B cell (primary cell): ENCODE measurements around the gene PCBP3. TPM values are rescaled to one million over a fixed set of nuclear protein-coding genes. Genes with fewer than 3 reads are reported as not detected.

Experiments
- ATAC-seq: fragments of 200-7000 bp; cut with Tn5 transposase; one replicate; pipeline ENCODE4 v1.10.0; 2021; ENCODE audit warnings: low read depth, mild to moderate bottlenecking, moderate number of reproducible peaks, moderate library complexity
- CTCF ChIA-PET: fragments of 350-600 bp; sonication (Branson Sonifier 250); formaldehyde crosslinking; loops from one replicate; lab custom pipeline; 2021; ENCODE audit warnings: antibody characterized with exemption, inconsistent platforms; lab: Charles Lee
- POLR2A ChIA-PET: fragments of 350-600 bp; sonication (Branson Sonifier 250); formaldehyde crosslinking; loops from one replicate; lab custom pipeline; 2021; ENCODE audit warnings: antibody characterized with exemption; lab: Charles Lee
- DNase-seq: peaks from one replicate; pipeline ENCODE4 v3.0.0; 2013
- H2AFZ ChIP-seq: 2 replicates; pipeline ENCODE4 v1.6.1; 2012; ENCODE audit warnings: mild to moderate bottlenecking, low read depth, low read length; ENCODE audit not compliant: insufficient read depth, poor library complexity, severe bottlenecking
- H3K27ac ChIP-seq, 2 donors: 1 replicate in 1 of 2; 2 replicates in 1 of 2; pipeline ENCODE4 v1.5.1; 2012 to 2013; ENCODE audit warnings: low read length in 2 of 2, mild to moderate bottlenecking in 2 of 2, moderate library complexity in 1 of 2
- H3K27me3 ChIP-seq, 4 experiments: fragments of 200-600 bp in 1 of 4; sonication (generic) in 1 of 4; replicated peaks in 1 of 4; 1 replicate in 2 of 4; 2 replicates in 2 of 4; pipeline versions ENCODE4 v1.6.1 to v1.7.0; 2013 to 2016; ENCODE audit warnings: low read length in 3 of 4, mild to moderate bottlenecking in 2 of 4, mixed read lengths in 1 of 4, moderate library complexity in 1 of 4; ENCODE audit not compliant: insufficient read depth in 4 of 4, control insufficient read depth in 3 of 4; ENCODE audit errors: control extremely low read depth in 1 of 4
- H3K36me3 ChIP-seq, 2 experiments: replicated peaks in 1 of 2; 1 replicate in 1 of 2; 2 replicates in 1 of 2; pipeline versions ENCODE4 v1.6.1 to v1.7.1; 2013; ENCODE audit warnings: low read length in 1 of 2; ENCODE audit not compliant: insufficient read depth in 2 of 2, control insufficient read depth in 1 of 2; ENCODE audit errors: control extremely low read depth in 1 of 2, extremely low read depth in 1 of 2
- H3K4me1 ChIP-seq, 2 donors: fragments of 200-600 bp in 1 of 2; sonication (generic) in 1 of 2; 1 replicate in 1 of 2; 2 replicates in 1 of 2; pipeline versions ENCODE4 v1.5.1 to v1.6.1; 2013 to 2017; ENCODE audit warnings: low read length in 2 of 2; ENCODE audit not compliant: control insufficient read depth in 2 of 2, insufficient read depth in 2 of 2
- H3K4me2 ChIP-seq: replicated peaks from 2 replicates; pipeline ENCODE3; 2012; ENCODE audit warnings: mild to moderate bottlenecking, low read depth, low read length; ENCODE audit not compliant: poor library complexity, severe bottlenecking
- H3K4me3 ChIP-seq, 5 experiments: fragments of 200-600 bp in 1 of 5; sonication (generic) in 1 of 5; 1 replicate in 3 of 5; 2 replicates in 2 of 5; pipeline versions ENCODE4 v1.5.1 to v1.7.0; 2011 to 2016; ENCODE audit warnings: low read length in 4 of 5, mild to moderate bottlenecking in 4 of 5, low read depth in 2 of 5, control low read depth in 1 of 5, moderate library complexity in 1 of 5; ENCODE audit not compliant: insufficient read depth in 1 of 5; ENCODE audit errors: control extremely low read depth in 1 of 5, extremely low read depth in 1 of 5
- H3K79me2 ChIP-seq: fragments of 200-600 bp; sonication (generic); one replicate; pipeline ENCODE4 v1.6.0; 2016; ENCODE audit warnings: low read length; ENCODE audit not compliant: control insufficient read depth, insufficient read depth
- H3K9ac ChIP-seq: fragments of 200-600 bp; sonication (generic); 2 replicates; pipeline ENCODE4 v1.6.1; 2017; ENCODE audit warnings: mild to moderate bottlenecking, low read length, moderate library complexity
- H3K9me3 ChIP-seq, 3 donors: one replicate each; pipeline versions ENCODE4 v1.6.1 to v1.7.1; 2013; ENCODE audit warnings: low read length in 2 of 3; ENCODE audit not compliant: control insufficient read depth in 2 of 3, insufficient read depth in 1 of 3; ENCODE audit errors: control extremely low read depth in 1 of 3
- H4K20me1 ChIP-seq: 2 replicates; pipeline ENCODE4 v1.6.0; 2012; ENCODE audit warnings: mild to moderate bottlenecking, low read length; ENCODE audit not compliant: insufficient read depth, control insufficient read depth, poor library complexity, severe bottlenecking
- H3K27ac Mint-ChIP-seq: one replicate; pipeline ENCODE4 v1.8.0; 2021; ENCODE audit warnings: mixed read lengths
- H3K27me3 Mint-ChIP-seq: one replicate; pipeline ENCODE4 v1.8.0; 2021; ENCODE audit warnings: mixed read lengths
- H3K4me1 Mint-ChIP-seq: one replicate; pipeline ENCODE4 v1.8.0; 2021; ENCODE audit warnings: mixed read lengths
- H3K4me3 Mint-ChIP-seq: one replicate; pipeline ENCODE4 v1.8.0; 2021; ENCODE audit warnings: mixed read lengths
- H3K9me3 Mint-ChIP-seq: one replicate; pipeline ENCODE4 v1.8.0; 2022; ENCODE audit warnings: mixed read lengths; ENCODE audit not compliant: insufficient read depth
- EZH2 ChIP-seq: IDR thresholded peaks from 2 replicates; pipeline ENCODE4 v1.6.1; 2012; ENCODE audit warnings: borderline replicate concordance, low read depth, mild to moderate bottlenecking, moderate library complexity, low read length; ENCODE audit not compliant: insufficient read depth, poor library complexity, severe bottlenecking
- WGBS: methylation state at CpG from one replicate; pipeline ENCODE4 v1.1.5; 2013; ENCODE audit warnings: missing lambda C conversion rate; ENCODE audit not compliant: insufficient coverage; 5-methylcytosine and 5-hydroxymethylcytosine counted together
- intact Hi-C: fragments of 100-400 bp; cut with micrococcal nuclease; formaldehyde crosslinking; loops from one replicate; pipeline ENCODE4 v1.10.0; 2022
- polyA plus RNA-seq: library from polyadenylated mRNA; depleted of rRNA; stranded (reverse); fragments of >200 nt; gene quantifications from 2 replicates; pipeline ENCODE4 v1.2.3, GENCODE V29; 2012
- total RNA-seq, 2 donors: library from RNA; stranded (reverse); fragments of 120-200 nt in 1 of 2; gene quantifications; 1 replicate in 1 of 2; 2 replicates in 1 of 2; pipeline versions ENCODE4 v1.2.3 to v1.2.4, GENCODE V29; 2013 to 2022
- TF ChIP-seq, protein P1 (sequence below): fragments of 200-600 bp; IDR thresholded peaks from one replicate; pipeline ENCODE4 v1.8.0; 2022; ENCODE audit warnings: antibody characterized with exemption, mild to moderate bottlenecking

PCBP3 gene
- total and polyA plus RNA-seq, 2 donors (not counting 1 experiment from before 2014, with no cell fraction given) = 0.45 to 2.7 TPM

DNA sequence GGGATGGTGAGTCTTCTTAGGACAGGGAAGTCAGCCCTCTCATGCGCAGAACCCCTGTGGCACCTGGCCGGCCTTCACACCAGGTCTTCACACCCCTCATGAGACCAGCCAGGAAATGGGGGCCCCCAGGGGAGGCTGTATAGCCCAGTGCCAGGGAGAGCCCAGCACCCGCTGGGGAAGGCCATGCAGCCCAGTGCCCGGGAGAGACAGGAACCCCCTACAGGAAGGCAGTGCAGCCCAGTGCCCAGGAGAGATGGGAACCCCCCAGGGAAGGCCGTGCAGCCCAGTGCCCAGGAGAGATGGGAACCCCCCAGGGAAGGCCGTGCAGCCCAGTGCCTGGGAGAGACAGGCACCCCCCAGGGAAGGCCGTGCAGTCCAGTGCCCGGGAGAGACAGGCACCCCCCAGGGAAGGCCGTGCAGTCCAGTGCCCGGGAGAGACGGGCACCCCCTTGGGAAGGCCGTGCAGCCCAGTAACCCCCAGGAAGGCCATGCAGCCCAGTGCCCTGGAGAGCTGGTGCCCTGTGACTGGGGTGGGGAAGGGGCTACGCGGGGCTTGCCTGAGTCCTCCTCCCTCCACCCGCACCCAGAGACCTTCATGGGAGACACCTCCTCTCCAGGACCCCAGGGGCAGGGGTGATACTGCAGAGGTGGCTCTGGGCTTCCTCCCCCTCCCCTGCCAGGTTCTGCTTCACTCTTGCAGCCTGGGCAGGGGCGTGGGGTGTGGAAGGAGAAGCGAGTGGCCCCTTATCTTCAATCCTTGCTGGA is 227.5 kb downstream of the PCBP3 start:
- Histone ChIP-seq H3K36me3 (no peaks in the 10 kb centered on the region), H3K4me3 (no peak overlapping the region), H3K27me3 (no peaks in the 10 kb centered on the region), H3K4me2 (no peak overlapping the region), H3K79me2 (no peaks in the 10 kb centered on the region), H3K4me1 (peaks cover 0 to 4% of the 10 kb centered on the region in 2 donors), H3K9me3 (peaks cover 0 to 2% (median 0%) of the 10 kb centered on the region in 3 donors), H4K20me1 (no peaks in the 10 kb centered on the region), H3K27ac (no peak overlapping the region), H3K9ac (no peak overlapping the region), H2AFZ (no peak overlapping the region)
- TF ChIP-seq, protein P1, sequence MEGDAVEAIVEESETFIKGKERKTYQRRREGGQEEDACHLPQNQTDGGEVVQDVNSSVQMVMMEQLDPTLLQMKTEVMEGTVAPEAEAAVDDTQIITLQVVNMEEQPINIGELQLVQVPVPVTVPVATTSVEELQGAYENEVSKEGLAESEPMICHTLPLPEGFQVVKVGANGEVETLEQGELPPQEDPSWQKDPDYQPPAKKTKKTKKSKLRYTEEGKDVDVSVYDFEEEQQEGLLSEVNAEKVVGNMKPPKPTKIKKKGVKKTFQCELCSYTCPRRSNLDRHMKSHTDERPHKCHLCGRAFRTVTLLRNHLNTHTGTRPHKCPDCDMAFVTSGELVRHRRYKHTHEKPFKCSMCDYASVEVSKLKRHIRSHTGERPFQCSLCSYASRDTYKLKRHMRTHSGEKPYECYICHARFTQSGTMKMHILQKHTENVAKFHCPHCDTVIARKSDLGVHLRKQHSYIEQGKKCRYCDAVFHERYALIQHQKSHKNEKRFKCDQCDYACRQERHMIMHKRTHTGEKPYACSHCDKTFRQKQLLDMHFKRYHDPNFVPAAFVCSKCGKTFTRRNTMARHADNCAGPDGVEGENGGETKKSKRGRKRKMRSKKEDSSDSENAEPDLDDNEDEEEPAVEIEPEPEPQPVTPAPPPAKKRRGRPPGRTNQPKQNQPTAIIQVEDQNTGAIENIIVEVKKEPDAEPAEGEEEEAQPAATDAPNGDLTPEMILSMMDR = no peak
- TF ChIP-seq EZH2 = no peak
- intact Hi-C loops = no loop called here
- DNase-seq = no peak
- WGBS = 51% methylated on average over 8 of the region's 17 CpGs
- no peak for ATAC-seq
- ChIA-PET POLR2A (no interaction called here), CTCF (no interaction called here)
- Mint-ChIP-seq H3K27ac (no peak overlapping the region), H3K9me3 (no peaks in the 10 kb centered on the region), H3K4me3 (no peak overlapping the region), H3K27me3 (no peaks in the 10 kb centered on the region), H3K4me1 (peaks cover 4% of the 10 kb centered on the region)

DNA sequence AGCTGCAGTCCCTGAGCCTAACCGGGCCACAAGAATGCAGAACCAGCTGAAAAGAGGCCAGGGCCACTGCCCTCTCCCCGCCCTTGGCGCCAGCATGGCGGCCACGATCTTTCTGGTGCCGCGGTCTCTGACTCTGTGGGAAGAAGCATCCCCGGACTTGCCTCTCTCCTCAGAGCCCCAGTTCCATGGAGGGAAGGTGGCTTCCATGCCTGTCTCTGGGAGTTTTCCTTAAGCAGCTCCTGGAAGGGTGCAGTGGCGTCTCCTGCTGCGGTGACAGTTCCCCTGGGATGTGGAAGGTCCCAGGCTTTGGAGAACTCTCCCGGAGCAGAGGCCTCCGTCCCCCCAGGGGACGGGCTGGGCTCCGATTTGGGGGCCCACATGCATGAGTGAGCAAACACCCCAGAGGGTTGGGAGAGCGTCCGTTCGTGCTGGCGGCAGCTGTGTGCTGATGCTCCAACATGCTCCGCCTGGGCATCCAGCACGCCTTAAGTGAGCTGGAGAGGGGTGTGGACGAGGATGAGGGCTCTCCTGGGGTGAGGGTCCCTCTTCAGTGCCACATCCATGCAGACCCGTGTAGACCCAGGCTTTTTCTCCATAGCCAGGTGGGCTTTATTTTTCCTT is 228.2 kb downstream of the PCBP3 start:
- no peaks in the 10 kb centered on the region for H3K9me3 Mint-ChIP-seq
- POLR2A ChIA-PET = no interaction called here
- no peak for DNase-seq
- H3K36me3 ChIP-seq = no peaks in the 10 kb centered on the region
- no peak for ATAC-seq
- no peaks in the 10 kb centered on the region for H4K20me1 ChIP-seq
- H3K27ac Mint-ChIP-seq = no peak overlapping the region
- H3K4me2 ChIP-seq = no peak overlapping the region
- no peak overlapping the region for H3K9ac ChIP-seq
- CTCF ChIA-PET = no interaction called here
- no peaks in the 10 kb centered on the region for H3K27me3 Mint-ChIP-seq
- H3K4me3 ChIP-seq = no peak overlapping the region
- intact Hi-C loops = no loop called here
- H3K4me1 Mint-ChIP-seq = peaks cover 4% of the 10 kb centered on the region
- 88% methylated on average over 16 of the region's 22 CpGs for WGBS
- no peaks in the 10 kb centered on the region for H3K79me2 ChIP-seq
- no peak overlapping the region for H3K4me3 Mint-ChIP-seq
- H3K9me3 ChIP-seq = peaks cover 0 to 2% (median 0%) of the 10 kb centered on the region in 3 donors
- H3K27me3 ChIP-seq = no peaks in the 10 kb centered on the region
- TF ChIP-seq EZH2 = no peak
- TF ChIP-seq, protein P1 = no peak
- peaks cover 0 to 4% of the 10 kb centered on the region in 2 donors for H3K4me1 ChIP-seq
- no peak overlapping the region for H3K27ac ChIP-seq
- no peak overlapping the region for H2AFZ ChIP-seq
